AG09319 (cell line): Measurements from ENCODE around the gene FEN1.

Experiments used
- DNase-seq: peaks from one replicate; pipeline ENCODE4 v3.0.0-alpha.2; 2010; ENCODE audit warnings: low read depth; ENCODE audit errors: extremely low read depth
- TF ChIP-seq, protein P1 (sequence below): IDR thresholded peaks from 2 replicates; pipeline ENCODE4 v1.5.1; 2011; ENCODE audit warnings: low read depth, mild to moderate bottlenecking, inconsistent platforms, low read length, moderate library complexity

The FEN1 gene

DNA sequence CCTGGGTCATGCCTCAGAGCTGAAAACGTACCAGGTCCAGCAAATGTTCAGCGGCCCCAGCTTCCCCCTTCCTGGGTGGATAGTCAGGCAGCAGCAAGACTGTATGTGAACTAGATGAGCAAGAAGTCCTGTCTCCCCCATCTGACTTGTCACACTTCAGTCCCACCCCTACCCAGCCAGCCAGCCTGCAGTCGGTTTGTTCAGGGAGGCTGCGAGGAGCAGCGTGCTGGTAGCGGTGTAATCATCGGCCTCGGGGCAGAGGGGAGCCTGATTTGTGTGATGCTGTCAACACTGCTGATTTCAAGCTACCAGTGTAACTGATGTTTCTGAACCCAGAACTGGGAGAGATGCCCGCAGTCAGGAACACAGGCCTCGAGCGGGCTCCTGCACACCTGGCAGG lies 9.9 kb upstream of the FEN1 start:
- no peak for DNase-seq
- TF ChIP-seq, protein P1, sequence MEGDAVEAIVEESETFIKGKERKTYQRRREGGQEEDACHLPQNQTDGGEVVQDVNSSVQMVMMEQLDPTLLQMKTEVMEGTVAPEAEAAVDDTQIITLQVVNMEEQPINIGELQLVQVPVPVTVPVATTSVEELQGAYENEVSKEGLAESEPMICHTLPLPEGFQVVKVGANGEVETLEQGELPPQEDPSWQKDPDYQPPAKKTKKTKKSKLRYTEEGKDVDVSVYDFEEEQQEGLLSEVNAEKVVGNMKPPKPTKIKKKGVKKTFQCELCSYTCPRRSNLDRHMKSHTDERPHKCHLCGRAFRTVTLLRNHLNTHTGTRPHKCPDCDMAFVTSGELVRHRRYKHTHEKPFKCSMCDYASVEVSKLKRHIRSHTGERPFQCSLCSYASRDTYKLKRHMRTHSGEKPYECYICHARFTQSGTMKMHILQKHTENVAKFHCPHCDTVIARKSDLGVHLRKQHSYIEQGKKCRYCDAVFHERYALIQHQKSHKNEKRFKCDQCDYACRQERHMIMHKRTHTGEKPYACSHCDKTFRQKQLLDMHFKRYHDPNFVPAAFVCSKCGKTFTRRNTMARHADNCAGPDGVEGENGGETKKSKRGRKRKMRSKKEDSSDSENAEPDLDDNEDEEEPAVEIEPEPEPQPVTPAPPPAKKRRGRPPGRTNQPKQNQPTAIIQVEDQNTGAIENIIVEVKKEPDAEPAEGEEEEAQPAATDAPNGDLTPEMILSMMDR = no peak

DNA sequence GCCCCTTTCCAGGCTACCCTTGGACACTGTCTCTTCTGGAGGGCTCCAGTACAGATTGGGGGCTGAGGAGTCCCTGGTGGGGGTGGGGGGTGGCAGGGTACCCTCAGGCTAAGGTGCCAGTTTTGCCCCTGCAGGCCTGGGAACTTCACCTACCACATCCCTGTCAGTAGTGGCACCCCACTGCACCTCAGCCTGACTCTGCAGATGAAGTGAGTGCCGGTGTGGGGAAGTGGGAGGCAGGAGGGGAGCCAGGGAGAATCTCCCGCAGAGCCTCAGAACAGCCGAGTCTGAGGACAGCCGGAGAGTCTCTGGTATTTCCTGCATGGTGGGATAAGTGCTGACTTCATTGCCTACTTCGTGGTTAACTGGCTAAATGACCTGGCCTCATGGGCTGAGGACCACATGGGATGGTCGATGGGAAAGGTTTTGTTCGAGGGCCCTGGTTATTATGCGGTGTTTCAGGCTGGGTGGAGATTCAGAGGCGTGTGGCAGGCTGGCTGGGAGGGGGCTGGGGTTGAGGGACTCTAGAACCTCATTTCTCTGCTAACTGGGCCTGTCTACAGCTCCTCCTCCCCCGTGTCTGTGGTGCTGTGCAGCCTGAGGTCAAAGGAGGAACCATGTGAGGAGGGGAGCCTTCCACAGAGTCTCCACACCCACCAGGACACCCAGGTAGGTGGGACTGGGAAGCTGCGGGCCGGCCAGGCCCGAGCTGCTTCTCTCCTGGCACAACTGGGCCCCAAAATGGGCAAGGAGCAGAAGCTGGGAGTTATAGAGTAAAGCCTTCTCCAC lies 8.8 kb upstream of the FEN1 start:
- TF ChIP-seq, protein P1 = no peak
- DNase-seq = no peak

DNA sequence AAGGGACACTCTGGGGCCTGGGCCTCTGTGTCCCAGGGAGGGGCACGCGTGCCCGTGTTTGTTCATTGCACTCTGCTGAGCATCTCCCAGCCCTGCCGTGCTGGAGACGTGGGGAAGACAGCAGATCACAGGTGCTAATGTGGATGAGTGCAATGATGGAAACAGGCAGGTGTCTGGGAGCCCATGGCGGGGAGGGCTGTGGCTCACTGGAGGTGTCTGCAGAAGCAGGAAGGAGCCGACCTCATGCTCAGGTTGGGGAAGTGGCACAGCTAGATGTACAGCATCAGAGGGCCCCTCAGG lies 8.3 kb upstream of the FEN1 start:
- TF ChIP-seq, protein P1 = no peak
- no peak for DNase-seq

DNA sequence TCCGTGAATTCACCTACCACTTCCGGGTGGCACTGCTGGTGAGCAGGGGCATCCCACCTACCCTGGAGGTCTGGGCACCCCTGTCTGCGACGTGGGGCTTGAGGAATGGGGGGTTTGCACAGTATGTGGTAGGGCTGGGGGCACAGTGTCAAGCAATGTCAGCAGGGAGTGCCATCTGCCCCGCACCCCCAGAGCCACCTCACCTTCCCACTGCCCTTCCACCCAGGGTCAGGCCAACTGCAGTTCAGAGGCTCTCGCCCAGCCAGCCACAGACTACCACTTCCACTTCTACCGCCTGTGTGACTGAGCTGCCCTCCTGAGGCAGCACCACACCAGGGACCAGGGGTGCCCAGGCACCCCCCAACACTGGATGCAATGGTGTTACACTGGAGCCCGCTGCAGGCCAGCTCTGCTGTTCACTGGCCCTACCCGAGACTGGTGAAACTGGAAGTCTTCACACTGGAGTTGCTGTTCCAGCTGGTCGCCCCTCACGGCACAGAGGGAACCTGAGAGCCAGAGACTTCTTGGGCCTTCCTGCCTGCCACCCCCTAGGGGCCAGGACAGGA lies 6.8 kb upstream of the FEN1 start:
- DNase-seq = no peak
- TF ChIP-seq, protein P1 = no peak

DNA sequence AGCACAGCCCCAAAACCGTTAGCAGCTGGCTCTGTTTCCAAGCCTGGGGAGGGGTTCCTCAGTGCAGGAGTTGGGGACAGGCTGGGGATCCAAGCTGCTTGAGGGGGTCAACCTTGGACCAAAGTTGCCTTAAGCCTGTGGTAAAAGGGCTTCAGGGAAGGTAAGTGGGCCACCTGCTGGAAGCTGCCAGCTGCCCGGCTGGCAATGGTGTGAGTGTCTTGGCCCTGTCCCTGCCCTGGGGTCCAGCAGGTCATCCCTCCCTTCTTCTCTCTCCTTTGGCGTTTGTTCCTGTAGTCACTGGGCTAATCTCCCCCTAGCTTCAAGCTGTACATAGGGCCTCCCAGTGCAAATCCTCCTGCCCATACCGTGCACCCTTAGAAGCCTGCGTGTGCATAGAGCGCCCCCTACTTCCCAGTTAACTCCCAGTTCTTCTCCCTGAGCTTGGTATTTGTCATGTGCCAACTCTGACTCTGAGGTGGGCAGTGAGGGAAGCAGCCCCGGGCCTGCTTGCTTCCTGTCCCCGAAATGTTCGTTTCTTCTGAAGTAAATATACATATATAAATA lies 4.7 kb upstream of the FEN1 start:
- TF ChIP-seq, protein P1 = peak; percentile 31
- no peak for DNase-seq

DNA sequence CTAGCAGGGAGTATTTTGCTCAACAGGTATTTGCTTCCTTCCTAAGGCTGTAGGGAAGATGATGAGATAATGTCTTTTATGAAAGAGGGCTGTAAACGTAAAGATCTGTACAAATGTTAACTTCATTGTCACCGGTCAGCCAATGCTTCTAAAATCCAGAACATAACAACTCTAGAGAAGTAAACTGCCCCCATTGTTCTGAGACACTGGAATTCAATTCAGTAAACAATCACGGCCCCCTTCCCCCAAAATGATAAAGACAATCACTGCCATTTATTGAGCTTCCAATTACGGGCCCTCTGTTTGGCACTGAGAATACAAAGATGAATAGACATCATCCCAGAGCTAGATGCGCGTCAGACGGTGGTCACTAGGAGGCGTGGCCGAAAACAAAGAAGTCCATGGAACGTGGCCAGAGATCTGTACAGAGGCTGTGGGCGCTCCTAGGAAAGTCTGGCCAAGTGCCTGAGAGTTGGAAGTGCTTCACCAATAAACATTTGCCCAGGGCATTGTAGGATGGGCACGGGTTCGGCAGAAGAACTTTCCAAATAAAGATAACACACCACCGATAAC lies 888 bp upstream of the FEN1 start:
- DNase-seq = peak; percentile 75
- TF ChIP-seq, protein P1 = no peak

DNA sequence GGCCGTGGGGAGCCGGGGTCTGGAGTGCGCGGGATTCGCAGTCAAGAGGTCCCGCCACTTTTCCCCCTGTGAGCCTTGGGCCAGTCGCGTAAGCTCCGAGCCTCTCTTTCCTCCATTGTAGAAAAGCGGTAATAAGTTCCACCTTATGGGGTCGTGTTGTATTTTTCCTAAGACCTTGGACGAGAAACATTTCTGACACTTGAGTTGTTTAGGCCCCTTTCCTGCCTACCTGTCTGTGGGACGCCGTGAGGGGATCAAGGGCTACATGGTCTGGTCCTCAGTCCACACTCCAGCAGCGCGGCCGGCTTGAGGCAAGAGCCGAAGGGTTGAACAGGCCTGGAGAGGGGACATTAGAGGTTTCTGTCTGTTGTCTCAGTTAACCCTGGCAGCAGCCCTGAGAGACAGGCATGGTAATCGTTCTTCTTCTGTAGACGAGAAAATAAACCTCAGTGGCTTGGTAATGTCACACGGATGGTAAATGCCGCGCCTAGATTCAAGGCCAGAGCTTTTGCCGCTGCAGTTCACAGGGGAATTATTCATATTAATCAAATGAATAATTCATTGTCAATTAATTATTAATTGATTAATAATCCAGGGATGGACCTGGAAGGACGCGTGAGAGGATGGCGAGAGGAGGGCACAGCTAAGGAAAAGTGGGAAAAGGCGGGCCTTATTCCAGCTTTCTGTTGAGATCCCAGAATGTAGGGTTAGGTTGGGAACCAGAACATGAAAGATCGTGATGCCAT lies 545 bp downstream of the FEN1 start:
- DNase-seq = no peak
- TF ChIP-seq, protein P1 = no peak
